Forelimb muscle (tissue), 1 donor: ENCODE measurements around the gene CABLES2. TPM values are rescaled to one million over a fixed set of nuclear protein-coding genes. Genes with fewer than 3 reads are reported as not detected.

Source experiments
- DNase-seq: peaks from one replicate; pipeline ENCODE4 v3.0.0-alpha.2; 2013; ENCODE audit warnings: low read depth
- polyA plus RNA-seq: library from polyadenylated mRNA; unstranded; fragments of 120-200 nt; gene quantifications from one replicate; pipeline ENCODE4 v1.2.1, GENCODE V29; 2013; ENCODE audit not compliant: insufficient read length

The CABLES2 gene, protein sequence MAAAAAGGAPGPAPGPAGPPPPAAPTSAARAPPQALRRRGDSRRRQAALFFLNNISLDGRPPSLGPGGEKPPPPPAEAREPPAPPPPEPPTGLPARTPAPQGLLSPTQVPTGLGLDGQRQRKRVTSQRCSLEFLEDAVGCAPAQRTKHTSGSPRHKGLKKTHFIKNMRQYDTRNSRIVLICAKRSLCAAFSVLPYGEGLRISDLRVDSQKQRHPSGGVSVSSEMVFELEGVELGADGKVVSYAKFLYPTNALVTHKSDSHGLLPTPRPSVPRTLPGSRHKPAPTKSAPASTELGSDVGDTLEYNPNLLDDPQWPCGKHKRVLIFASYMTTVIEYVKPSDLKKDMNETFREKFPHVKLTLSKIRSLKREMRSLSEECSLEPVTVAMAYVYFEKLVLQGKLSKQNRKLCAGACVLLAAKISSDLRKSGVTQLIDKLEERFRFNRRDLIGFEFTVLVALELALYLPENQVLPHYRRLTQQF
- polyA plus RNA-seq, result 4.4 TPM

DNA sequence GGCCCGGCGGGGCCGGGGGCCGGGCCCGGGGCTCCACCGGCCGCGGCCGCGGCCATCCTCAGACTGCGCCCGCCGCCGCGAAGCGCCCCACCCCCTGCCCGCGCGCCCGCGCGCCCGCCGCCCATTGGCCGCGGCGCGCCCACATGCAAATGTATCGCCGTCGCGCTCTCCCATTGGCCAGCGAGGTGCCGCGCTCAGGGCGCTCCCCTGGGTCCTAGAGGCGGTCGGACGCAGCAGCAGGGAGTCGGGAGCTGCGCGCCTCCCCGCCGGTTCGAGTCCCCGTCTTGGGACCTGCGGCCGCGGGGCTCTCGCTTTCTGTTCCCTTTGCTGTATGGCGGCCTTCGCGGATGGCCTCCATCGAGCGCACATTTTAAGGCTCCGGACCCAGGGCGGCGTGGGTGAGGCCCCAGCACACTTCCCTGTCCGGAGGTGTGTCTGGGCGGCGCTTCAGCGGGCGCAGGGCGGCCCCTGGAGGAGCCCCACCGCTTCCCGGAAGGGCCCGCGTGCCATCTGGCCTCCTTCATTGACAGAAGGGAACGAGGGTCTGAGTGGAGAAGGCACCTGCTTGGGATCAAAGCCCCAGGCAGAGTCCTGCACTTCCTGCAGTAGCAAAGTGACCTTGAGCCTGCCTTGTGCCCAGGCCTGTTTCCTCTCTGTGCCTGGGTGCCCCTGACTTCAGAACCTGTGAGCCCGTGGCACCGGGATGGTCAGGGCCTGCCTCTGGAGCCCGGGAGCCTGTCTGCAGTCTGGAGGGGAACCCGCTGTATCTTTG is at the start of gene CABLES2:
Gene CABLES2 (minus strand): TSS at position 65 of the 772 bp plus-strand sequence. CDS start 9 bp downstream, at position 56.
- peak; percentile 85 for DNase-seq

DNA sequence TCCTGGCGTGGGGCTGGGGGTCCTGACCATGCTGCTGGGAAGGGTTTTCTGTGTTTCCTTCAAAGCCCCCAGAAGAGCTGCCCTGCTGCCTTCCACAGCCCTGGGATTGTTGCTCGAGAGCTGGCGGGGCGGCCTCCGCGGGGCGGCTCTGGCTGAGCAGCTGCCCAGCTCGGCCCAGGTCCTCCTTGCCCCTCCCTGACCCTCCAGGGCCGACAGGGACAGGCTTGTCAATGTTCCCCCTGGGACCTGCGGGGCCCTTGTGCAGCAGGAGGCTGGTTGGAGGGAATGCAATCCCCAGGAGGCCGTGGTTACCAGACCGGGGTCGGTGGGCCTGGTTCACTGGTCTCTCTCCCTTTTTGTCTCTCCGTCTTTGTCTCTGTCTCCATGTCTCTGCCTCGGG is 48.8 kb upstream of the CABLES2 start:
- DNase-seq, result no peak

GRCh38 chr20:62454904-62455636 is 48.0 kb upstream of the CABLES2 start:
- DNase-seq, result peak; percentile 5

DNA sequence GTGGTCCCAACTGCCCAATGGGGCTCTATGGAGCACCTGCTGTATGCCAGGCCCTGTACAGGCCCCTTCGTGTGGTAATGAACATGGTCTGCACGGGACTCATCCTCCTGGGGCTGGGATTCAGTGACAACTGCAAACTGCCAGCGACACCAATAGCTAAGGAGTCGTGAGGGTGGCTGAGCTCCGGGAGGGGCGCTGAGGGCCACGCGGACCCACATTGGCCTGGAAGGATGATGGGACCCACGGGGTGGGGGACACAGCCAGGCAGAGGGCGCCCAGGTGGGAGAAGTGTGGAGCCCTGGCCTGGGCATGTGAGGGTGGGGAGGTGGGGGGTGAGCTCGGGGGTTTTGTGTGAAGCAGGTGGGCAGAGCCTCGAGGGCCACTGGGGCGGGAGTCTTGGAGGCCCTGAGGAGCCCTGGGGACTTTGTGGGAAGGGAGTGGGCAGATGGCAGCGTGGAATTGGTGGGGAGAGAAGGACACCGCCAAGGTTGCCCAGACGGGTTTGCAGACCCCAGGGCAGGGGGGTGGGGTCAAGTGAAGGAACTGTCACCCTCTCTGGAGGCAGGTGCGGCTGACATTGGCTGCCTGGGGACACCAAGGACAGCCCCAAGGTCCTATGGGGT is 46.2 kb upstream of the CABLES2 start:
- no peak for DNase-seq

GRCh38 chr20:62452475-62453095 is 45.5 kb upstream of the CABLES2 start:
- no peak for DNase-seq

DNA sequence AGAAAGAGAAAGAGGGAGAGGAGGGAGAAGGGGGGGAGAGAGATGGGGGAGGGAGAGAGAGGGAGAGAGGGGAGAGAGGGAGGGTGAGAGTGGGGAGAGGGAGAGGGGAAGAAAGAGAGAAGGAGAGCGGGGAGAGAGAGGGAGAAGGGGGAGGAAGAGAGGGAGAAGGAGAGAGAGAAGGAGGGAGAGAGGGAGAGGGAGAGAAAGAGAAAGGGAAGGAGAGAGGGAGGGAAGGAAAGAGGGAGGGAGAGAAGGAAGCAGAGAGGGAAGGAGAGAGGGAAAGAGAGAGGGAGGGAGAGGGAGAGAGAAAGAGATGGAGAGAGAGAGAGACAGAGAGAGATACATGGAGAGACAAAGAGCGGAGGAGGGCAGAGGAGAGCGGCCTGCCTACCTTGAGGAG is 44.9 kb upstream of the CABLES2 start:
- no peak for DNase-seq

DNA sequence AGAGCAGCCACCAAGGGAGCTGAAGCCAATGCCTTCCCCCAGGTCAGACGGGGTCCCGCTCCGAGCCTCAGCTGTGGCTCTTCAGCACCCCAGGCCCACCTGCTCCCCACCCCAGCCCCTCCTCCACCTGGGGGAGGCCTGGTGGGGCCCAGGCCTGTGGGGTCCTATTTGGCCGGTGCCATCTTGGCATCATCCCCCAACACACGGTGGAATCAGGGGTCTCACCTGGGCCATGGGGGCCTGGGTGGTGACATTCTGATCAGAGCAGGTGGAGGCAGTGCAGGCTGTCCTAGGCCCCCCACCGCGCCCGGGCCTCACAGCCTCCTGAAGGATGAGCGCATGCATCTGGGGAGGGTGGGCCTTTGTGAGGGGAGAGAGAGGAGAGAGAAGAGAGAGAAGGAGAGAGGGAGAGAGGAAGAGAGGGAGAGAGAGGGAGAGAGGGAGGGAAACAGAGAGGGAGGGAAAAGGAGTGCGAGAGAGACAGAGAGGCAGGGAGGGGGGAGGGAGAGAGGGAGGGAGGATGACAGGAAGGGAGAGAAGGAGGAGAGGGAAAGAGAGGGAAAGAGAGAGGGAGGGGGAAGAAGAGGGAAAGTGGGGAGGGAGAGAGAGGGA is 44.2 kb upstream of the CABLES2 start:
- DNase-seq, result no peak

DNA sequence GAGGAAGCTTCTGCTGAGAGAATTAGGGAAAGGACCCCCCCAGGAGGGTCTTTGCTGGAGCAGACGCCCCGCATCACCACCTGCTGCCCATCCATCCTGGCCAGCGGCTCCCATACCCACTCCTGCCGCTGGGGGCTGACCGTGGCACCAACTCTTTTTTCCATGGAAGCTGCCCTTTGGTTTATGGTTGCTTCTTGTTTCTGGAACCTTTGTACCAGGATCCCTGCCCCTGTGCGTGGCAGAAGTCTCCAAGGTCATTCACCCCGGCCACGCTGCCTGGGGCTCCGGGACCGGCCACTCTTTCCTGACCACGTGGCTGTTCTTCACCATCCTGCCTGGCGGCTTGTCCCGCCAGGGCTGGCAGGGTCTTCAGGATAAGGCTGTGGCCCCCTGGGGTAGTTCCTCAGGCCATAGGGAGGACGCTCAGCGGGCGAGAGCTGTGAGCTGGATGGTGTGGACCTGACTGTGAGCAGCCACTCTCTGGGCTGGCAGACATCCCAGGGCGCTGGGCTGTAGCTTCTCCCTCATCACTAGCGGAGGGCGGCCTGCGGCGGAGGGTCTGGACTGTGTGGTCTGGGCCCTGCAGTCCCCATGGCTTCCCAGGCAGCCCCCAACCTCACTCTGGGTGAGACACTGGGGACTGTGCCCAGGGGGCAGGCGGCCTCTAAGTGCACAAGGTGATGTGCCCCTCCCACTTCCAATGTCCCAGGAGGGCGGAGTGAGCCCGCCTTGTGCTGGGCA is 43.0 kb upstream of the CABLES2 start:
- DNase-seq, result no peak

DNA sequence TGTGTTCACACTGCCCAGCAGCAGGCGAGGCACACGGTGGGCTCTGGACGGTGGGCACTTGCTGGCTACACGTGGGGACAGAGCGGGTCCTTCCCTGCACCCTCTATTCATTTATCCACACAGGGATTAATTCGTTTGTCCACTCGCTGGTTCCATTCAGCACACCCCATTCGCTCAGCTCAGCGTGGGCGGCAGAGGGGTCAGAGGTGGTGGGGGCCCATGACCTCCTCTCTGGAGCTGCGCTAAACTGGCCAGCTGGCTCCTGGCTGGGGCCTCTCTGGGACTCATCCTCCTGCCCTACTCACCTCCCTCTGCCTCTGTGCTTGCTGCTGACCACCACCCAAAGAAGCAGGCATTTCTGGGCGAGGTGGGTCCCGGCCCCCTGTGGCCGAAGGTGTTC is 41.7 kb upstream of the CABLES2 start:
- no peak for DNase-seq

- DNase-seq, result no peak
These were observed 41.0 kb upstream of the CABLES2 start for GRCh38 chr20:62448038-62448437.

GRCh38 chr20:62446888-62447869 is 40.1 kb upstream of the CABLES2 start:
- DNase-seq, result no peak

GRCh38 chr20:62446481-62446880 is 39.4 kb upstream of the CABLES2 start:
- DNase-seq, result no peak

- DNase-seq, result no peak
These were observed 38.7 kb upstream of the CABLES2 start for GRCh38 chr20:62445553-62446340.

DNA sequence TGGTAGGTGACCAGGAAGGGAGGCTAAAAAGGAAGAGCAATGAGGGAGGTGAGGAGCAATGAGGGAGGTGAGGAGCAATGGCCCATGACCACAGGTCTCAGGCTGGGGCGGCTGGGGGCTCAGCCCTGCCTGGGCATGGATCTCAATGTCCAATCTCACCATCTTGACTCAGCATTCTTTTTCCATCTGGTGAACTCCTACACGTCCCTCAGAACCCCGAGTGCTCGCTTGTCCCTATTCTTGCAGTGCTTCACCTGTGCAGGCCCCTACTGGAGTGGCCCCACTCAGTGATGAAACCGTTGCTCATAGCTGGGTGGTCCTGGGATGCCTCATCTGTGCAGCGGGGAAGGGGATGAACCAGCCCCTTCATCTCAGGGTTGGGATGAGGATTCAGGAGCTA is 37.2 kb upstream of the CABLES2 start:
- no peak for DNase-seq

DNA sequence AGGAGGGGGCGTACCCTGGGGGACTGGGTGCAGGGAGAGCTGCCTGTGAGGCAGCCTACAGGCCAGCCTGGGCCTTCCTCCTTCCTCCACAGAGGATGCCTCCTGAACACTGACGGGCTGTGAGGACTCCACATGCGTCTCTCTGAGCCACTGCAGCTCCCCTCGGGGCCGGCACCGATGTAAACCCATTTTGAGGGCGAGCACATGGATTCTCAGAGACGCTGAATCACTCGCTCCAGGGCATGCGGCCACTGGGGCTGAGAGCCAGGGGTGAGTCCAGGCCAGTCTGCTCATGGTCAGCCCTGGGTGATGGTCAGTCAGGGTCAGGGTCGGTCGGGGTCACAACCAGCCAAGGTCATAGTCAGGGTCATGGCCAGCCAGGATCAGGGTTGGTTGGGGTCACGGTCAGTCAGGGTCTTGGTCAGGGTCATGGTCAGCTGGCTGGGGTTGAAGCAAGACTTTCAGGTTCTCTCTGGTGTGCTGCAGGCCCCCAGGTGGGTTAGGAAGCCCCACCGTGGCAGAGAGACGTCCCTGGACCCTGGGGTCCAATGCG is 35.0 kb upstream of the CABLES2 start:
- no peak for DNase-seq

GRCh38 chr20:62439218-62439617 is 32.1 kb upstream of the CABLES2 start:
- DNase-seq, result no peak

DNA sequence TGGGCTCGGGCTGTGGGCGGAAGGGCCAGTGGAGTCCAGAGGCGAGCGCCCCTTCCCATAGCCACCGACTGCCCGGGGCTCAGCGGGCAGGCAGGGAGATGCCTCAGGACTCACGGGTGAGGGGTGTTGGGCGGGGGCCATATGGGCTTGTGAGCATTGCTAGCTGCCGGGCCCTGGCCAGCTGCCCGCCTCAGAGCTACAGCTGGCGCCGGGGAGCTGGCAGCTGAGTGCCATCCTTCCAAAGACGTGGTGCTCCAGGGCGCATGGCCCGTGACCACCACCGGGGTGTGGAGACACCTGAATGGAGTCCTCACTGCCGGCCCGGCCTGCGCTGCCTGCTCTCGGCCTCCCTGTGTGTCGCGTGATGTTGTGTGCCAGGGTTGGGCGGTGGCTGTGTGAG is 30.8 kb upstream of the CABLES2 start:
- DNase-seq, result no peak

- DNase-seq, result no peak
These were observed 30.4 kb upstream of the CABLES2 start for GRCh38 chr20:62437496-62437895.
